AG09309 (cell line): ENCODE data around the gene PRRT1.
"Not testable (repeated sequence)": the region's sequence is repeated elsewhere in the genome, so short reads cannot be mapped to it uniquely, and the experiment has no call there.

Experiments used
- DNase-seq: peaks from one replicate; pipeline ENCODE4 v3.0.0-alpha.2; 2010; ENCODE audit warnings: low read depth
- H3K4me3 ChIP-seq: 2 replicates; pipeline ENCODE4 v1.5.1; 2011; ENCODE audit warnings: mild to moderate bottlenecking, low read depth, low read length, moderate library complexity; ENCODE audit not compliant: control insufficient read depth
- CTCF ChIP-seq: IDR thresholded peaks from 2 replicates; pipeline ENCODE4 v1.5.1; 2011; ENCODE audit warnings: mild to moderate bottlenecking, low read depth, low read length, inconsistent platforms; ENCODE audit not compliant: insufficient read depth, control insufficient read depth; ENCODE audit errors: missing control alignments

Gene PRRT1

GRCh38 chr6:32107406-32107805, 44.3 kb downstream of the PRRT1 start:
- no peak for DNase-seq
- no peak for TF ChIP-seq CTCF
- H3K4me3 ChIP-seq = no peak overlapping the region

DNA sequence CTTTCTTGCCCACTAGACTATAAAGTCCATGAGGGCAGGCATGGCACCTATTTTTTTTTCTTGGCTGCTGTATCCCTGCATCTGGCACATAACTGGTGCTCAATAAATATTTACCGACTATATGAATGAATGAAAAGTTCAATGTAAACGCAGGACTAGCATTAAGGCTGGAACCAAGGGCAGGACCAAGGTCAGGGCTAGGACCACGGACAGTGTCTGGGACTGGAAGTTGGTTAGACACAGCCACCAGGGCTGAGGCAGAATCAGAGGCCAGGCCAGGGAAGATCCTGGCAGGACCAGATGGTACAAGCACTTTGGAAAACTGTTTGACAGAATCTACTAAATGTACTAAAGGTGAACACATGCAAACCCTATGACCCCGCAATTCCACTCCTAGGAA, 46.3 kb downstream of the PRRT1 start:
- DNase-seq = no peak
- H3K4me3 ChIP-seq = no peak overlapping the region
- no peak for TF ChIP-seq CTCF

DNA sequence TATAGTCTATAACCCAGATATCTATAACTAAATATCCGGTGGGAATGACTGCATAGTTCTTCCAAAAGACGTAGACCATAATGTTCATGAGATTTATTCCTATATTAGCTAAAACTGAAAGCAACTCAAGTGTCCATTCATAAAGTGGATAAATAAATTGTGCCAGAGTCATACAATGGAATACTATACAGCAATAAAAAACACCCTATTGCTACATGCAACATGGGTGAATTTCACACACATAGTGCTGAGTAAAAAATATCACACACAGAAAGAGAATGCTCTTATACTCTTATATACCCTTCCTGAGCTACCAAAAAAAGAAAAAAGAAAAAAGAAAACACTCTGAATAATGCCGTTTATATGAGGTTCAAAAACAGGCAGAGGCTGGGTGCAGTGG, 49.5 kb downstream of the PRRT1 start:
- no peak overlapping the region for H3K4me3 ChIP-seq
- no peak for DNase-seq
- TF ChIP-seq CTCF = no peak

GRCh38 chr6:32100251-32100650, 51.5 kb downstream of the PRRT1 start:
- not testable (repeated sequence) for DNase-seq

More at GRCh38 chr6:32100251-32100650, 51.5 kb downstream of the PRRT1 start:
- H3K4me3 ChIP-seq = not testable (repeated sequence)
